CD4-positive, alpha-beta T cell treated with Interleukin-6 for 4 hours (primary cell): Measurements from ENCODE around the gene HCAR1.
"Not testable (repeated sequence)": the region's sequence is repeated elsewhere in the genome, so short reads cannot be mapped to it uniquely, and the experiment has no call there.

ENCODE experiments used
- DNase-seq: peaks from one replicate; pipeline ENCODE4 v3.0.0-alpha.2; 2020; ENCODE audit warnings: mixed read lengths

HCAR1 gene

DNA sequence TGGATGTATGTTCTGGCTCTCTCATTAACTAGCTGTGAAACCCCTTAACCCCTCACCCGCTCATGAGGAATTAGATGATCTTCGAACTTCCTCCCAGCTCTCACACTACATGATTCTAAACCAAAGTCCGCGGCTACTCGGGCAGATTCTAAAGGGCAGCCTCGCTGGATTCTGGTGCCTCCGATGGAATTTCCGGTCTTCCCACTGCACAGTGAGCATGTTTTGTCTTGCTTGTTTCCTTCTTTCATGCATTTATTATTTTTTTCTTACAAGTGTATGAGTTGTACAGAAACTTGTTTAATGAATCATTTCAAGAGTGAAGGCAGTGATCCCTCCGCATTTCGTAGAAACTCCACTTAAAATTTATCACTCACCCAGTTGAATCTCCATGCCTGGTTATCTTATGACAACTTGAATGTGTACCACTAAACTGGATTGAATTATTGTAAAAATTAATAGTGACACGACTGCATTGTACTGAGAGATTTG lies 9.5 kb downstream of the HCAR1 start:
- no peak for DNase-seq

- not testable (repeated sequence) for DNase-seq
Observed at GRCh38 chr12:122716658-122717057, 14.0 kb downstream of the HCAR1 start, which contains the start of gene HCAR3. TSS of gene HCAR3 (minus strand) at chr12:122716811. CDS start at chr12:122716737, 74 bp downstream.

DNA sequence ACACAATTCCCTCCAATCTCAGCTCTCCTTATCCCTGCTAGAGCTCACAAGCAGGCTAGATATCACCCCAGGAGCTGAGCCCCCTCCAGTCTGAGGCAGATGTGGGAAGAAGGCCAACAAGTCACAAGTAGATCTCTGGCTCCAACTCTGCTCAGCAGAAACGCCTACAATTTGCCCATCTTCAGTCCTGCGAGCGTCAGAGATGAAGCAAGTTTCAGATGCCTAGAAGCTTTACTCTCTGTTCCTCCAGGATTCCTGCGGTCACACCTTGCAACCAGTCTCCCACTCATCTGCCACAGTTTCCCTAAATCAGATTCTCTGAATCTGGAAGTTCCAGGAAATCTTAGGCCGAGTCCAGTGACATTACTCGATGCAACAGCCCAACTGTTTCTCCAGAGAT lies 15.4 kb downstream of the HCAR1 start:
- DNase-seq, result not testable (repeated sequence)

DNA sequence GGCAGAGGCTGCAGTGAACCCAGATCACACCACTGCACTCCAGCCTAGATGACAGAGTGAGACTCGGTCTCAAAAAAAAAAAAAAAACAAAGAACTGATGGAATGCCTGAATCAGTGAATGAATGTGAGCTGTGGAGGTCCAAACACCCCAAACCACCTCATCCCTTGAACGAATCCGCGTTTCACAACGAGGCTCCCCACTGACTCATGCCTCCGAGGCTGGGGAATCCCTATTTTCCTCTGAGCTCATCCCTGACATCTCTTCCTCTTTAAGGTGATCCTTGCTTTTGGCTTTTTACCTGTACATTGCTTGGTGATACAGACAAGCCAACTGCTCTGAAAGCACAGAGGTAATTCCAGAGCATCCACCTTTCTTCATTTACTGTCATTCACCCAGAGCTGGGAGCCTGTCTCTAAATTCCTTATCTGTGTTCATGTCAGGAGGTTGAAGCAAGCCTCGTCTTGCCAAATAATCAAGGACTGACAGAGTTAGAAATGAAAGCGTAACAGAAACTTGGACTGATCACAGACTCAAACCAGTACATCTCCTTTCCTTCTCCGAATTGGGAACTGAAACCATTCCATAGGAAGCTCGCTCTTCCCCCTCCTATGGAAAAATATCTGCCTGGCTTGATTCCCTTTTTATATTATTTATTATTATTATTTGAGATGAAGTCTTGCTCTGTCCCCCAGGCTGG lies 17.0 kb downstream of the HCAR1 start:
- not testable (repeated sequence) for DNase-seq

GRCh38 chr12:122711266-122711665 lies 19.4 kb downstream of the HCAR1 start:
- not testable (repeated sequence) for DNase-seq

- DNase-seq, result not testable (repeated sequence)
Observed at GRCh38 chr12:122710341-122710740, 20.3 kb downstream of the HCAR1 start.

DNA sequence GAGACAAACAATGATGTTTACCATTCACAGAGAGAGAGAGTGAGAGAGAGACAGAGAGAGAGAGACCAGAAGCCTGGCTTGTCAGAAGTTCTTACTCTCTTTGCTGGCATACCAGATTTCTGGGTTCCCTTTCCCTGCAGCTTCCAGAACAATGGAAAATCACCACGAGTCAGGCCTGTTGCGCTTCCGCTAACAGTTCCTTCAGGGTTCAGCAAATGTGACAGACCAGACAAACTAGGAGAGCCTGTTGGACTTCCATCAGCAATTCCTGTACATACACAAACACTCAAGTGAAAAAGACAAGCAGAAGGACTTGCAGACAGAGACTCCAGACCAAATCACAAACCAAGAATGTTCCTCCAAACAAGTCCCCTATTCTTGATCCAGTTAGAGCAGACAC lies 21.4 kb downstream of the HCAR1 start:
- DNase-seq, result not testable (repeated sequence)

GRCh38 chr12:122703841-122704240 lies 26.8 kb downstream of the HCAR1 start:
- not testable (repeated sequence) for DNase-seq

- not testable (repeated sequence) for DNase-seq
Observed at GRCh38 chr12:122702890-122703611, 27.6 kb downstream of the HCAR1 start, which contains the start of gene HCAR2. TSS of gene HCAR2 (minus strand) at chr12:122703357. CDS start at chr12:122703283, 74 bp downstream.

- DNase-seq, result not testable (repeated sequence)
Observed at GRCh38 chr12:122701481-122701880, 29.2 kb downstream of the HCAR1 start.

DNA sequence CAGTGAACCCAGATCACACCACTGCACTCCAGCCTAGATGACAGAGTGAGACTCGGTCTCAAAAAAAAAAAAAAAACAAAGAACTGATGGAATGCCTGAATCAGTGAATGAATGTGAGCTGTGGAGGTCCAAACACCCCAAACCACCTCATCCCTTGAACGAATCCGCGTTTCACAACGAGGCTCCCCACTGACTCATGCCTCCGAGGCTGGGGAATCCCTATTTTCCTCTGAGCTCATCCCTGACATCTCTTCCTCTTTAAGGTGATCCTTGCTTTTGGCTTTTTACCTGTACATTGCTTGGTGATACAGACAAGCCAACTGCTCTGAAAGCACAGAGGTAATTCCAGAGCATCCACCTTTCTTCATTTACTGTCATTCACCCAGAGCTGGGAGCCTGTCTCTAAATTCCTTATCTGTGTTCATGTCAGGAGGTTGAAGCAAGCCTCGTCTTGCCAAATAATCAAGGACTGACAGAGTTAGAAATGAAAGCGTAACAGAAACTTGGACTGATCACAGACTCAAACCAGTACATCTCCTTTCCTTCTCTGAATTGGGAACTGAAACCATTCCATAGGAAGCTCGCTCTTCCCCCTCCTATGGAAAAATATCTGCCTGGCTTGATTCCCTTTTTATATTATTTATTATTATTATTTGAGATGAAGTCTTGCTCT lies 30.5 kb downstream of the HCAR1 start:
- not testable (repeated sequence) for DNase-seq

- DNase-seq, result not testable (repeated sequence)
Observed at GRCh38 chr12:122696922-122697321, 33.7 kb downstream of the HCAR1 start.

DNA sequence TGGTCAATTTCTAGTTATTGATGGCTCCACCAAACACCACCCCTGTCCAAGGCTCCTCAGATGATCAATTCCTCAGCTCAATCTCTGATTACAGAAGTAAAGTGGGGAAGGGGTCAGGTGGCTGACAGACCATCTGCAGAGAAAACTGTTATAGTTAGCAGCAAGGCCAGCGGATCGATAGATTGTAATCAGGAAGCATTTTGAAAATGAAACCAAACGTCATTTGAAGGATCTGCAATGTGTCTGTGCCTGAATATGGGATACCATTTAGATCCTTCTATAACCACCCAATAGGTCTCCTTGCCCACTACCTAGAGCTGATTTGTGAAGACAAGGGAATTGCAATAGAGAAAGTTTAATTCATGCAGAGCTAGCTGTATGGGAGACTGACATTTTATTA lies 39.1 kb downstream of the HCAR1 start:
- no peak for DNase-seq

- no peak for DNase-seq
Observed at GRCh38 chr12:122688291-122688690, 42.4 kb downstream of the HCAR1 start.

GRCh38 chr12:122687086-122687485 lies 43.6 kb downstream of the HCAR1 start:
- DNase-seq, result no peak

DNA sequence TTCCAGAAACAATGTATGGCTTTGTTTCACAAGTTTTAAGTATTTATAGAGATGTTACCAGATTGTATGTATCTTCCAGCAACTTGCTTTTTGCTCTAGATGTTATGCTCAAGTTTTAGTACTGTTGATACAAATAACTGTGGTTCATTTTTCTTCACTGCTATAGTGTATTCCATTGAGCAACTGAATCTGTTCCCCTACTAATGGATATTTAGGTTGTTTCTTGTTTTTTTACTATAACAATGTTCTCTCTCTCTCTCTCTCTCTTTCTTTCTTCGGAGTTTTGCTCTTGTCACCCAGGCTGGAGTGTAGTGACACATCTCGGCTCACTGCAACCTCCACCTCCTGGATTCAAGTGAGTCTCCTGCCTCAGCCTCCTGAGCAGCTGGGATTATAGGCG lies 44.1 kb downstream of the HCAR1 start:
- no peak for DNase-seq

DNA sequence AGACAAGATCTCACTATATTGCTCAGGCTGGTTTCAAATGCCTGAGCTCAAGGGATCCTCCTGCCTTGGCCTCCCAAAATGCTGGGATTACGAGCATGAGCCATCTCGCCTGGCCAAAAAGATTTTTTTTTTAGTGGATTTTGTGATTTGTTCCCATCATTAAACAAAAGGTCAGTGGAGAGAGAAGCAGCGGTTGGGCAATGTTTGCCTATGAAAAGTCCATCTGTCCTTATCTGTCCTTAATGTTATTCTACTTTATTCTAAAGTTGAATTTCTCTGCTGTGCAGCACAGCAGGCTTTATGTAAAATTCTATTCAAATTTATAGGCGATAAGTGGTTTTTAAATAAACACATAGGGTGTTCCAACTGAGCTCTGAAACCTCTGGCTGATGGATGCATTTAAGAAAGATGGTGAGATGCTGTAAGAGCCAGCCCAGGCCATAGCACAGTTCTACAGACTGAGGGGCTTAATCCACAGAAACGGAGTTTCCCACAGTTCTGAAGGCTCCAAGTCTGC lies 46.3 kb downstream of the HCAR1 start:
- DNase-seq, result no peak

- DNase-seq, result no peak
Observed at GRCh38 chr12:122681814-122682213, 48.8 kb downstream of the HCAR1 start.

- DNase-seq, result not testable (repeated sequence)
Observed at GRCh38 chr12:122680989-122681388, 49.7 kb downstream of the HCAR1 start.

- DNase-seq, result not testable (repeated sequence)
Observed at GRCh38 chr12:122676781-122677180, 53.9 kb downstream of the HCAR1 start.
